ENCODE measurements around the gene PLSCR3.

DNA sequence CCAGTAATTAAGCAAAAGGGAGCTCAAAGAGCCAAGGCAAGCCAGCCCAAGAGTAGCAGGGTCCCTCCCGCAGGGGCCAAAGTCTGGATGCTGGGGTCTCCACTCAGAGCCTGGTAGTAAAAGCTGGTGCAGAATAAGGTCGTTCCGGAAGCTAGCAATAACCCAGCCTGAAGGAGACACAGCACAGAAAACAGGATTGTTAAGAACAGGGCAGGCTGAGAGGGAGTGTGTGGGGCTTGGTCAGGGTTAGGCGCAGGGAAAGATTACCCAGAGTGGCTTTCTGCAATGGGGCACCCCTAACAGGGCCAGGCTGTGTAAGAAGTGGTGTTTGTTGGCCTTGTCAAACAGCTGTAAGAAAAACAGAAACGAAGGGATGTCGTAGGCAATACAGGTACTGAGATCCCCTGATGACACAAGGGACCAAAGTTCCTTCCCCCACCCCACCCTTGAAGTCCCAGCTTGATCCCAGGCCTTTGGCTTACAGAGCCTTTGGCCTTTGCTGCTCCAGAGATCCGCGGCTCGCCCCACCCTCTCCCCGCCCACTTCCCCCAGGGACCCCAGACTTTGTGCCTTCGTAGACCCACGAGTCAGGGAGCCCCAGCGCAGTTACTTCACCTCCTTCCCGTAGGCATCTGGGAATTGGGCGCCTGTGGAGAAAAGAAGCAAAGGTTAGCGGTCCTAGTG lies 8.9 kb upstream of the PLSCR3 start:
- TF ChIP-seq, protein P1, sequence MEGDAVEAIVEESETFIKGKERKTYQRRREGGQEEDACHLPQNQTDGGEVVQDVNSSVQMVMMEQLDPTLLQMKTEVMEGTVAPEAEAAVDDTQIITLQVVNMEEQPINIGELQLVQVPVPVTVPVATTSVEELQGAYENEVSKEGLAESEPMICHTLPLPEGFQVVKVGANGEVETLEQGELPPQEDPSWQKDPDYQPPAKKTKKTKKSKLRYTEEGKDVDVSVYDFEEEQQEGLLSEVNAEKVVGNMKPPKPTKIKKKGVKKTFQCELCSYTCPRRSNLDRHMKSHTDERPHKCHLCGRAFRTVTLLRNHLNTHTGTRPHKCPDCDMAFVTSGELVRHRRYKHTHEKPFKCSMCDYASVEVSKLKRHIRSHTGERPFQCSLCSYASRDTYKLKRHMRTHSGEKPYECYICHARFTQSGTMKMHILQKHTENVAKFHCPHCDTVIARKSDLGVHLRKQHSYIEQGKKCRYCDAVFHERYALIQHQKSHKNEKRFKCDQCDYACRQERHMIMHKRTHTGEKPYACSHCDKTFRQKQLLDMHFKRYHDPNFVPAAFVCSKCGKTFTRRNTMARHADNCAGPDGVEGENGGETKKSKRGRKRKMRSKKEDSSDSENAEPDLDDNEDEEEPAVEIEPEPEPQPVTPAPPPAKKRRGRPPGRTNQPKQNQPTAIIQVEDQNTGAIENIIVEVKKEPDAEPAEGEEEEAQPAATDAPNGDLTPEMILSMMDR (conservative IDR thresholded peaks at IDR 0.05; ENCODE audit: low read depth, low read length), result no peak
- TF ChIP-seq EZH2 (IDR thresholded peaks at IDR 0.05; ENCODE audit: borderline replicate concordance, low read depth, low read length, poor library complexity, severe bottlenecking), result no peak

All from A673 (cell line).